HepG2 (cell line): ENCODE measurements around the gene DDAH2. TPM values are rescaled to one million over a fixed set of nuclear protein-coding genes. Genes with fewer than 3 reads are reported as not detected.

Source experiments
- BORCS8-MEF2B ChIP-seq: sonication (generic); formaldehyde crosslinking; IDR thresholded peaks from 2 replicates; pipeline ENCODE4 v1.8.0; 2022; ENCODE audit warnings: mild to moderate bottlenecking, missing genetic modification reagents
- FOXA3 ChIP-seq: IDR thresholded peaks from 2 replicates; pipeline ENCODE4 v1.6.1; 2016; ENCODE audit warnings: missing genetic modification reagents, missing compliant biosample characterization
- GFI1 ChIP-seq: sonication (generic); formaldehyde crosslinking; IDR thresholded peaks from 2 replicates; pipeline ENCODE4 v1.5.0; 2020; ENCODE audit warnings: missing genetic modification reagents, mild to moderate bottlenecking, borderline replicate concordance
- HNRNPLL ChIP-seq: fragments of 200-400 bp; formaldehyde crosslinking; IDR thresholded peaks from 2 replicates; pipeline ENCODE4 v1.6.1; 2017; ENCODE audit warnings: mild to moderate bottlenecking, low read depth, low read length; ENCODE audit not compliant: poor library complexity, severe bottlenecking
- HOXA3 ChIP-seq: sonication (generic); formaldehyde crosslinking; IDR thresholded peaks from 2 replicates; pipeline ENCODE4 v1.5.0; 2020; ENCODE audit warnings: missing genetic modification reagents
- KMT2B ChIP-seq: IDR thresholded peaks from 2 replicates; pipeline ENCODE4 v1.6.1; 2016; ENCODE audit warnings: missing genetic modification reagents, missing compliant biosample characterization
- SMAD3 ChIP-seq: sonication (generic); formaldehyde crosslinking; IDR thresholded peaks from 2 replicates; pipeline ENCODE4 v1.4.0; 2020; ENCODE audit warnings: missing genetic modification reagents
- ZFY ChIP-seq: sonication (generic); formaldehyde crosslinking; IDR thresholded peaks from 2 replicates; pipeline ENCODE4 v1.4.0; 2020; ENCODE audit warnings: missing genetic modification reagents
- ZNF20 ChIP-seq: sonication (generic); formaldehyde crosslinking; IDR thresholded peaks from 2 replicates; pipeline ENCODE4 v1.4.0; 2020; ENCODE audit warnings: mild to moderate bottlenecking, moderate library complexity, missing genetic modification reagents
- ZNF430 ChIP-seq: sonication (generic); formaldehyde crosslinking; IDR thresholded peaks from 2 replicates; pipeline ENCODE4 v1.9.0; 2021; ENCODE audit warnings: mild to moderate bottlenecking, missing genetic modification reagents
- ZNF674 ChIP-seq: sonication (generic); formaldehyde crosslinking; IDR thresholded peaks from 2 replicates; pipeline ENCODE4 v1.5.0; 2020; ENCODE audit warnings: low read depth, mild to moderate bottlenecking, missing genetic modification reagents
- ZNF839 ChIP-seq: sonication (generic); formaldehyde crosslinking; IDR thresholded peaks from 2 replicates; pipeline ENCODE4 v1.4.0; 2020; ENCODE audit warnings: missing genetic modification reagents, mild to moderate bottlenecking, borderline replicate concordance
- polyA plus RNA-seq, 8 experiments: library from polyadenylated mRNA; depleted of rRNA in 3 of 8; stranded (reverse) in 7 of 8; unstranded in 1 of 8; fragments of >200 nt; fragmentation: Illumina TruSeq in 4 of 8; extraction: Trizol in 4 of 8; gene quantifications; 2 replicates each; pipeline versions ENCODE4 v1.2.1 to v1.2.3, GENCODE V29; 2011 to 2016; ENCODE audit warnings: low read depth in 4 of 8, missing spikeins in 1 of 8, mixed read lengths in 1 of 8; ENCODE audit not compliant: insufficient read depth in 1 of 8
- total RNA-seq, 5 experiments: library from RNA; depleted of rRNA; stranded (reverse); fragments of >200 nt; fragmentation: Illumina TruSeq; extraction: Trizol; gene quantifications; 2 replicates each; pipeline ENCODE4 v1.2.3, GENCODE V29; 2016; ENCODE audit warnings: low read depth in 1 of 5
- TF ChIP-seq, protein P1 (sequence below): sonication (generic); formaldehyde crosslinking; conservative IDR thresholded peaks from 2 replicates; pipeline ENCODE4 v1.4.0; 2020; ENCODE audit warnings: missing genetic modification reagents
- TF ChIP-seq, protein P2 (sequence below): sonication (generic); formaldehyde crosslinking; IDR thresholded peaks from 2 replicates; pipeline ENCODE4 v1.4.0; 2020; ENCODE audit warnings: missing genetic modification reagents
- TF ChIP-seq, protein P3 (sequence below): sonication (generic); formaldehyde crosslinking; IDR thresholded peaks from 2 replicates; pipeline ENCODE4 v1.5.0; 2020; ENCODE audit warnings: mild to moderate bottlenecking, low read depth, missing genetic modification reagents, borderline replicate concordance
- TF ChIP-seq, protein P4 (sequence below): sonication (generic); formaldehyde crosslinking; IDR thresholded peaks from 2 replicates; pipeline ENCODE4 v1.5.0; 2020; ENCODE audit warnings: mild to moderate bottlenecking, missing genetic modification reagents, moderate library complexity
- TF ChIP-seq, protein P5 (sequence below): sonication (generic); formaldehyde crosslinking; IDR thresholded peaks from 2 replicates; pipeline ENCODE4 v1.4.0; 2020; ENCODE audit warnings: mild to moderate bottlenecking, missing genetic modification reagents
- TF ChIP-seq, protein P6 (sequence below): sonication (generic); formaldehyde crosslinking; IDR thresholded peaks from 2 replicates; pipeline ENCODE4 v1.4.0; 2020; ENCODE audit warnings: missing genetic modification reagents

Gene DDAH2
- total and polyA plus RNA-seq, 2 of the 13 experiments (the other 11 are each of a cell fraction or from before 2014, with no cell fraction given): 16.4 to 21.1 TPM

DNA sequence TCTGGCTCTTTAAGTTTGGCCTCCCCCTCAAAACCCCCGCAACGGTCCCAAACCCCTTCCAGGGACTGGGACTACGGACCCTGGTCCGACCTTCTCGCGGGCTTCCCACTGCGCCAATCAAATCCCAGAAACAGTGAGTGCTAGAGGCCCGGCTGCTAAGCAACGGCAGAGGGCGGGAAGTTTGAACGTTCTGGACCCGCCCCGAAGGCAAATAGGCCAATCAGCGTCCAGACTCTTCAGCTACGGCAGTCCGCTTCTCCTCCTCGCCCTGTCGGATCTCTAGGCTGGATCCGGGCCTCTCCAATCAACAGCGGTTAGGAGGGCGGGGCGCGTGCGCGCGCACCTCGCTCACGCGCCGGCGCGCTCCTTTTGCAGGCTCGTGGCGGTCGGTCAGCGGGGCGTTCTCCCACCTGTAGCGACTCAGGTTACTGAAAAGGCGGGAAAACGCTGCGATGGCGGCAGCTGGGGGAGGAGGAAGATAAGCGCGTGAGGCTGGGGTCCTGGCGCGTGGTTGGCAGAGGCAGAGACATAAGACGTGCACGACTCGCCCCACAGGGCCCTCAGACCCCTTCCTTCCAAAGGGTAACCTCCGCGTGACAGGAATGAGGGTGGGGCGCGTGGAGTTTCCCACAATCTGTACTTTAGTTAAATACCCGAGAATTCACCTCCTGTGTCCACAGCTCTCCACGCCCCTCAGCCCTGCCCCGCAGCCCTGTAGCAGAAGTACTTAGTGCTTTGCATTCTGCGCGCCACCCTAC lies 10.7 kb upstream of the DDAH2 start, which contains the start of gene MSH5 (continued):
- TF ChIP-seq, protein P1, sequence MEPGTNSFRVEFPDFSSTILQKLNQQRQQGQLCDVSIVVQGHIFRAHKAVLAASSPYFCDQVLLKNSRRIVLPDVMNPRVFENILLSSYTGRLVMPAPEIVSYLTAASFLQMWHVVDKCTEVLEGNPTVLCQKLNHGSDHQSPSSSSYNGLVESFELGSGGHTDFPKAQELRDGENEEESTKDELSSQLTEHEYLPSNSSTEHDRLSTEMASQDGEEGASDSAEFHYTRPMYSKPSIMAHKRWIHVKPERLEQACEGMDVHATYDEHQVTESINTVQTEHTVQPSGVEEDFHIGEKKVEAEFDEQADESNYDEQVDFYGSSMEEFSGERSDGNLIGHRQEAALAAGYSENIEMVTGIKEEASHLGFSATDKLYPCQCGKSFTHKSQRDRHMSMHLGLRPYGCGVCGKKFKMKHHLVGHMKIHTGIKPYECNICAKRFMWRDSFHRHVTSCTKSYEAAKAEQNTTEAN (CRISPR knock-in tag): peak; percentile 67; the same call in 1 of the 2 replicates
- TF ChIP-seq BORCS8-MEF2B (CRISPR knock-in tag) (peak; percentile 99), ZNF430 (CRISPR knock-in tag) (peak; percentile 98; the same call in 1 of the 2 replicates), HOXA3 (CRISPR knock-in tag) (peak; percentile 95; the same call in 1 of the 2 replicates), ZNF20 (peak; percentile 91), FOXA3 (no peak), ZNF839 (CRISPR knock-in tag) (peak; percentile 83), ZFY (CRISPR knock-in tag) (peak; percentile 73), ZNF674 (CRISPR knock-in tag) (no peak), GFI1 (CRISPR knock-in tag) (peak; percentile 88), SMAD3 (peak; percentile 50; the same call in 1 of the 2 replicates), HNRNPLL (peak; percentile 67), KMT2B (CRISPR knock-in tag) (peak; percentile 88)
- TF ChIP-seq, protein P2, sequence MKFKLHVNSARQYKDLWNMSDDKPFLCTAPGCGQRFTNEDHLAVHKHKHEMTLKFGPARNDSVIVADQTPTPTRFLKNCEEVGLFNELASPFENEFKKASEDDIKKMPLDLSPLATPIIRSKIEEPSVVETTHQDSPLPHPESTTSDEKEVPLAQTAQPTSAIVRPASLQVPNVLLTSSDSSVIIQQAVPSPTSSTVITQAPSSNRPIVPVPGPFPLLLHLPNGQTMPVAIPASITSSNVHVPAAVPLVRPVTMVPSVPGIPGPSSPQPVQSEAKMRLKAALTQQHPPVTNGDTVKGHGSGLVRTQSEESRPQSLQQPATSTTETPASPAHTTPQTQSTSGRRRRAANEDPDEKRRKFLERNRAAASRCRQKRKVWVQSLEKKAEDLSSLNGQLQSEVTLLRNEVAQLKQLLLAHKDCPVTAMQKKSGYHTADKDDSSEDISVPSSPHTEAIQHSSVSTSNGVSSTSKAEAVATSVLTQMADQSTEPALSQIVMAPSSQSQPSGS (CRISPR knock-in tag): peak; percentile 79; the same call in 1 of the 2 replicates
- TF ChIP-seq, protein P3, sequence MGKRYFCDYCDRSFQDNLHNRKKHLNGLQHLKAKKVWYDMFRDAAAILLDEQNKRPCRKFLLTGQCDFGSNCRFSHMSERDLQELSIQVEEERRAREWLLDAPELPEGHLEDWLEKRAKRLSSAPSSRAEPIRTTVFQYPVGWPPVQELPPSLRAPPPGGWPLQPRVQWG (CRISPR knock-in tag): no peak
- TF ChIP-seq, protein P4, sequence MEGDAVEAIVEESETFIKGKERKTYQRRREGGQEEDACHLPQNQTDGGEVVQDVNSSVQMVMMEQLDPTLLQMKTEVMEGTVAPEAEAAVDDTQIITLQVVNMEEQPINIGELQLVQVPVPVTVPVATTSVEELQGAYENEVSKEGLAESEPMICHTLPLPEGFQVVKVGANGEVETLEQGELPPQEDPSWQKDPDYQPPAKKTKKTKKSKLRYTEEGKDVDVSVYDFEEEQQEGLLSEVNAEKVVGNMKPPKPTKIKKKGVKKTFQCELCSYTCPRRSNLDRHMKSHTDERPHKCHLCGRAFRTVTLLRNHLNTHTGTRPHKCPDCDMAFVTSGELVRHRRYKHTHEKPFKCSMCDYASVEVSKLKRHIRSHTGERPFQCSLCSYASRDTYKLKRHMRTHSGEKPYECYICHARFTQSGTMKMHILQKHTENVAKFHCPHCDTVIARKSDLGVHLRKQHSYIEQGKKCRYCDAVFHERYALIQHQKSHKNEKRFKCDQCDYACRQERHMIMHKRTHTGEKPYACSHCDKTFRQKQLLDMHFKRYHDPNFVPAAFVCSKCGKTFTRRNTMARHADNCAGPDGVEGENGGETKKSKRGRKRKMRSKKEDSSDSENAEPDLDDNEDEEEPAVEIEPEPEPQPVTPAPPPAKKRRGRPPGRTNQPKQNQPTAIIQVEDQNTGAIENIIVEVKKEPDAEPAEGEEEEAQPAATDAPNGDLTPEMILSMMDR (CRISPR knock-in tag): no peak
- TF ChIP-seq, protein P5, sequence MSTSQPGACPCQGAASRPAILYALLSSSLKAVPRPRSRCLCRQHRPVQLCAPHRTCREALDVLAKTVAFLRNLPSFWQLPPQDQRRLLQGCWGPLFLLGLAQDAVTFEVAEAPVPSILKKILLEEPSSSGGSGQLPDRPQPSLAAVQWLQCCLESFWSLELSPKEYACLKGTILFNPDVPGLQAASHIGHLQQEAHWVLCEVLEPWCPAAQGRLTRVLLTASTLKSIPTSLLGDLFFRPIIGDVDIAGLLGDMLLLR: peak; percentile 97
- TF ChIP-seq, protein P6, sequence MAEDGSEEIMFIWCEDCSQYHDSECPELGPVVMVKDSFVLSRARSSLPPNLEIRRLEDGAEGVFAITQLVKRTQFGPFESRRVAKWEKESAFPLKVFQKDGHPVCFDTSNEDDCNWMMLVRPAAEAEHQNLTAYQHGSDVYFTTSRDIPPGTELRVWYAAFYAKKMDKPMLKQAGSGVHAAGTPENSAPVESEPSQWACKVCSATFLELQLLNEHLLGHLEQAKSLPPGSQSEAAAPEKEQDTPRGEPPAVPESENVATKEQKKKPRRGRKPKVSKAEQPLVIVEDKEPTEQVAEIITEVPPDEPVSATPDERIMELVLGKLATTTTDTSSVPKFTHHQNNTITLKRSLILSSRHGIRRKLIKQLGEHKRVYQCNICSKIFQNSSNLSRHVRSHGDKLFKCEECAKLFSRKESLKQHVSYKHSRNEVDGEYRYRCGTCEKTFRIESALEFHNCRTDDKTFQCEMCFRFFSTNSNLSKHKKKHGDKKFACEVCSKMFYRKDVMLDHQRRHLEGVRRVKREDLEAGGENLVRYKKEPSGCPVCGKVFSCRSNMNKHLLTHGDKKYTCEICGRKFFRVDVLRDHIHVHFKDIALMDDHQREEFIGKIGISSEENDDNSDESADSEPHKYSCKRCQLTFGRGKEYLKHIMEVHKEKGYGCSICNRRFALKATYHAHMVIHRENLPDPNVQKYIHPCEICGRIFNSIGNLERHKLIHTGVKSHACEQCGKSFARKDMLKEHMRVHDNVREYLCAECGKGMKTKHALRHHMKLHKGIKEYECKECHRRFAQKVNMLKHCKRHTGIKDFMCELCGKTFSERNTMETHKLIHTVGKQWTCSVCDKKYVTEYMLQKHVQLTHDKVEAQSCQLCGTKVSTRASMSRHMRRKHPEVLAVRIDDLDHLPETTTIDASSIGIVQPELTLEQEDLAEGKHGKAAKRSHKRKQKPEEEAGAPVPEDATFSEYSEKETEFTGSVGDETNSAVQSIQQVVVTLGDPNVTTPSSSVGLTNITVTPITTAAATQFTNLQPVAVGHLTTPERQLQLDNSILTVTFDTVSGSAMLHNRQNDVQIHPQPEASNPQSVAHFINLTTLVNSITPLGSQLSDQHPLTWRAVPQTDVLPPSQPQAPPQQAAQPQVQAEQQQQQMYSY (CRISPR knock-in tag): 0 out of 2 replicates have a peak, but pooled peaks have one; percentile 46
